Dedifferentiated amniotic fluid mesenchymal stem cell (primary cell): ENCODE measurements around the gene MYB.
"Not testable (repeated sequence)": the region's sequence is repeated elsewhere in the genome, so short reads cannot be mapped to it uniquely, and the experiment has no call there.

Experiments used
- DNase-seq: peaks from one replicate; pipeline ENCODE4 v3.0.0-alpha.2; 2016; ENCODE audit errors: extremely low spot score

The MYB gene

GRCh38 chr6:135180542-135181332 lies at the start of gene MYB:
Gene MYB (plus strand): TSS chr6:135181308. CDS start chr6:135181514, 206 bp downstream.
- no peak for DNase-seq

- DNase-seq = no peak
Measured at GRCh38 chr6:135132776-135133175, 48.3 kb upstream of the MYB start.

- DNase-seq = no peak
Measured at GRCh38 chr6:135135835-135136234, 45.3 kb upstream of the MYB start.

- no peak for DNase-seq
Measured at GRCh38 chr6:135137826-135138225, 43.3 kb upstream of the MYB start.

GRCh38 chr6:135141182-135141581 lies 39.9 kb upstream of the MYB start:
- DNase-seq = no peak

- DNase-seq = no peak
Measured at GRCh38 chr6:135141728-135142127, 39.4 kb upstream of the MYB start.

- DNase-seq = not testable (repeated sequence)
Measured at GRCh38 chr6:135142232-135142631, 38.9 kb upstream of the MYB start.

GRCh38 chr6:135144673-135145062 lies 36.4 kb upstream of the MYB start:
- DNase-seq = no peak

GRCh38 chr6:135145063-135145800 lies 35.9 kb upstream of the MYB start:
- no peak for DNase-seq

- DNase-seq = no peak
Measured at GRCh38 chr6:135146162-135146934, 34.8 kb upstream of the MYB start.

GRCh38 chr6:135147637-135148592 lies 33.2 kb upstream of the MYB start:
- no peak for DNase-seq

GRCh38 chr6:135148889-135149288 lies 32.2 kb upstream of the MYB start:
- no peak for DNase-seq

- no peak for DNase-seq
Measured at GRCh38 chr6:135149376-135149775, 31.7 kb upstream of the MYB start.

GRCh38 chr6:135150481-135150880 lies 30.6 kb upstream of the MYB start:
- not testable (repeated sequence) for DNase-seq

- not testable (repeated sequence) for DNase-seq
Measured at GRCh38 chr6:135154125-135154524, 27.0 kb upstream of the MYB start.

- no peak for DNase-seq
Measured at GRCh38 chr6:135158397-135158796, 22.7 kb upstream of the MYB start.

- no peak for DNase-seq
Measured at GRCh38 chr6:135159531-135159930, 21.6 kb upstream of the MYB start.

- no peak for DNase-seq
Measured at GRCh38 chr6:135161411-135162395, 19.4 kb upstream of the MYB start.

GRCh38 chr6:135162678-135163439 lies 18.2 kb upstream of the MYB start:
- DNase-seq = no peak
